NCI-H2107 treated with DMSO at 0.1 percent for 48 hours (cell line): ENCODE data around the gene GSTM3.
"Not testable (repeated sequence)": the region's sequence is repeated elsewhere in the genome, so short reads cannot be mapped to it uniquely, and the experiment has no call there.

Experiments used
- DNase-seq: peaks from one replicate; lab custom pipeline; 2025; ENCODE audit not compliant: unreplicated experiment; lab: John Stamatoyannopoulos, UW

The GSTM3 gene

DNA sequence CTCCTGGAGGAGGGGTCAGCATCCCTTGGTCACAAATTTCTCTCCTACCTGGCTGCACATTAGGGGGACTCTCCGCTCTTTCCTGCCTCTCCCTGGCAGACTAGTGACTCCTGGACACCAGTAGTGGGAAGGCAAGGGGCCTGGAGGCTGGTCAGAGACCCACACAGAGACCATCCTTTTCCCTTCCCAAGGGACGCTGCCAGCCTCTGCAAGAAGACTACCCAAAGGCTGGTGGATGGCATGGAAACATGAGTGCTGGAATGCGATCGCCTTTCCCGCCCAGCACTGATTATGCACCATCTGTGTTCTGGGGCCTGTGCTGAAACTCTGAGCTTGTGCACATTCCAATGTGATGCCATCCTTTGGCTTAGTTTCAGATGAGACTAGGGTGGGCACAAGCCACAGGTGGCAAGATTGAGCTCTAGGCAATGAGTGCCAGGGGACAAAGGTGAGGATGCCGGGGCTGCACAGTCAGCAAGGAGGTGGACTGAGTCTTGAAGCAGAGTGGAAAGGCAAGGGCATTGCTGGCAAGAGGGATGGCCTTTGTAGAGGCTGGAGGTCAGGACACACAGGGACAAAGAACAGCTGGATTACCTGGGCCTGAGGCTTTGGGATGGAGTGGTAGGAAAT is 35.5 kb upstream of the GSTM3 start:
- no peak for DNase-seq

DNA sequence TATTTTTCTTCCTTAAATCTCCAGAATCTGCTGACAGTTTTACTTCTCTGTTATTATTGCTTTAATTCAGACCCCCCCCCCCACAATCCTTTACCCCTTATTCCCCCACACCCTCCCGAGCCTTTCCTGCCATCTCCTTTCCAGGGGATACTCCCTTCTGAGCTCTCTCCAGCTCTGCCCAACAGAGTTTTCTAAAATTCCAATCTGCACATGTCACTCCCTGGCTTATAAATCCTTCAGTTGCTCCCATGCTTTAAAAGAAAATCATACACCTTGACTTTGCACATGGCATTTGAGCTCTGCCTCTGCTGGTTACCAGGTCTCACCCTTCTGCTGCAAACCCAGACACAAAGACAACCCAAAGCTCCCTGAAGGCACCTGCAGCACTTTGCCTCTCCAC is 34.6 kb upstream of the GSTM3 start:
- DNase-seq = no peak

DNA sequence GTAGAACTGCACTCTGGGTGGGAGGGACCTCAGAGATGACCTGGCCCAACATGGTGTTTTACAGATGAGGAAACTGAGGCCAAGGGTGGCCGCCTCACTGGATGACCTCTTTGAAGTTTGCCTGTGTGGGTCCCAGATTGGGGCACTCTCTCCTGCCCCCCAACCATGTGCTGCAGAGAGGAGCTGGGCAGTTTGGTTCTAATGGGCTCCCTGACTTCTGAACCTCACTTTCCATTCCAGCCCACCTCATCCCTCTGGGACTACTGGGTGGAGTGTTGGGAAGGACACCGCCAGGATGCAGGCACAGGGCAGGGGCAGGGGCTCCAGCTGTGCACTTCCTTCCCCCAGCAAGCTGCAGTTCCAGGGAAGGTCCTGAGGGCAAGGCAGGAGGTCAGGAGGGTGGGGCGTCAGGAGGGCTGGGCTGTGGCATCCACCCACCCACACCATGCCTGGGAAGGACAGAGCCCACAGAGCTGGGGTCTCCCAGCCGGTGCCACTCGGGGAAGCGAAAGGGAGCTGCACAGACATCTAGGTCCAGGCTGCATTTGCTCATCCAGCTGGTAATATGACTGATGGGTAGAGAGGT is 33.2 kb upstream of the GSTM3 start:
- no peak for DNase-seq

DNA sequence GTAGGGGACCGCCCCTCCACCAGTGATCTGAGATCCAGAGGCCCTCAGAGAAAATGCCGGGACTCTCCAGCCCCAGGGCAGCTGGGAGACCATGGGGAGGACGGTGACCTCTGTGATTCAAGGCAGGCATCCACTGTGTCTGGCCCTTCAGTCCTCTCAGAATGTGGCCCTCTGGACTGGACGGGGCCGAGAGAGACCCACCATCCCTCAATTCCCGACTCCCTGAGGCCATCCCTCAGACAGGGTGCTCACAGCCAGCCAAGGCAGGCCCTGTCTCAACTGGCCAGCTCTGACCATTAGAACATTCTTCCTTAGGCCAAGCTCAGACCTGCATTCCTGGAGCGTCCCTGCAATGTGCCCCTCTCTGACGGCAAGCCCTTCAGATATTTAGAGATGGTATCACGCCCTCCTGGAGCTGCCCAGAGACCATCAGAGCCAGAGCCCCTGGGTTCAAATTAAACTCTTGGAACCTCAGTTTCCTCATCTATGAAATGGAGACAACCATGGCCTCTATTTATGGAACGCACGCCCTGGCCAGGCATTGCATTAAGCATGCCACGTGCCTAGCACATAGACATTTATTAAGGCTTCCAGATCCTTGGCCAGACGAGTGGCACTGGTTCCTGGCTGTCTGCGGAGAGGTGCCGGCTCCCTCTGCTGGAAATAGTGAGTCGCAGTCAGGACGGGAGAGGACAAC is 32.5 kb upstream of the GSTM3 start:
- peak; percentile 91 for DNase-seq

DNA sequence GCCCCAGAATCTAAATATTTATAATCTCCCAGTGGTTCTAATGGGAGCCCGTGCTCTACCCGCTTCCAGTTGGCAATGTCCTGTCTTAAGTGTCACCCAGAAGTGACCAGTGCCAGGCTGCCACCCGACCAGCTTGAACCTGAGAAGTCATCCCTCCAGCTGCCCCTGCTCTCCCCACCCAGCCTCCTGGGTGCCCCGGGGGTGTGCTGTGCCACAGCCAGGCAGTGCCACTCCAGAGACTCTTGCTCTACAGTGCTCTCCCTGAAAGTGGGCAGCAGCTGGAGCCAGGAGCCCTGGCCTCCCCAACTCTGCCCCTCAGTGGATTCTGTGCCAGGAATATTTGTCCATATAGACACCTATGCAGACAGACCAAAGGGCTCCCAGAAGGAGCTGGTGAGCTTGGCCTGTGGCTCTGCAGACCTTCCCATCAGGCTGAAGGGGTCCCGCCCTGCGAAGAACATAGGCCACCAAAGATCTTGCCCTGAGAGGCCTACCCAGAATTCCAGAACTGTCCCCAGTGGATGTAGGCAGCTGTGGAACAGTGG is 31.9 kb upstream of the GSTM3 start:
- DNase-seq = no peak

DNA sequence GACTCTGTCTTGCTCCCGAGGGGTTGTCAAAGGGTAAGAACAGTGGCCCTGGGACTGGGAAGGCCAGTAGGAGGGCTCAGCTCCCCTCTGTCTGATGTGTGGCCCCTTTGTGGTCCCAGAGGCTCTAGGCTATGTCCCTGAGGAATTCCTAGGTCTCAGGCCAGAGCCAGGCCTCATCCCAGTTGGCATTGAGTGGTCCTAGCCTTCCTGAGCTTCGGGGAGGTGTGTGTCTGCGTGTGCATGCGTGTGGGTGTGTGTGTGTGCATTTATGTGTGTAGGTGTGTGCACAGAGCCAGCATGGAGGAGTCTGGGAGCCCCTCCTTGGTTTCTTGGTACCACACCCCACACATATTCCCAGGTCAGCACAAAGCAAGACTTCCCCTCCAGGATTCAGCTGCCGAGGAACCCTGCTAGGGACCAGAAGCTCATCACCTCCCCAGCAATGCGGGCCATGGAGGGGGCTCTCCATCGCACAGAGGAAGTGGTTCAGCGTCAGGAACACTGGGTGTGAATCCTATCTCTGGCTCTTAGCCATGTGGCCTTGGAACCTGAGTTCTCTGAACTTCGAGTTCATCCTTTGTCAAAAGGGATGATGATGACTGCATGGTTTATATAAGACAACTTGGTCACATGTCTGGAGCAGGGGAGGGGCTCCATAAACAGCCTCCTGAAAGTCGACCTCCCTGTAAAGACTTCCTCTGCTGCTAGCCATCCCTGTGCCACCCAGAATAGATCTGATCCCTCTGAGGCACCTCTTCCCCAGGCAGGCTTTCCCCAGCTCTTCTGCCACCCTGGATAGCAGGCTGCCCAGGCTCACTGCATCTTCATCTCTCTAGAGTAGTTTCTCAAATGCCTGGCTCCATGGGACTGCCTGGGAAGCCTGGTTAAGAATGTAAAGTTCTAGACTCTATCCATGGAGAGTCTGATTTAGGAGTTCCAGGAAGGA is 31.1 kb upstream of the GSTM3 start:
- DNase-seq = no peak

DNA sequence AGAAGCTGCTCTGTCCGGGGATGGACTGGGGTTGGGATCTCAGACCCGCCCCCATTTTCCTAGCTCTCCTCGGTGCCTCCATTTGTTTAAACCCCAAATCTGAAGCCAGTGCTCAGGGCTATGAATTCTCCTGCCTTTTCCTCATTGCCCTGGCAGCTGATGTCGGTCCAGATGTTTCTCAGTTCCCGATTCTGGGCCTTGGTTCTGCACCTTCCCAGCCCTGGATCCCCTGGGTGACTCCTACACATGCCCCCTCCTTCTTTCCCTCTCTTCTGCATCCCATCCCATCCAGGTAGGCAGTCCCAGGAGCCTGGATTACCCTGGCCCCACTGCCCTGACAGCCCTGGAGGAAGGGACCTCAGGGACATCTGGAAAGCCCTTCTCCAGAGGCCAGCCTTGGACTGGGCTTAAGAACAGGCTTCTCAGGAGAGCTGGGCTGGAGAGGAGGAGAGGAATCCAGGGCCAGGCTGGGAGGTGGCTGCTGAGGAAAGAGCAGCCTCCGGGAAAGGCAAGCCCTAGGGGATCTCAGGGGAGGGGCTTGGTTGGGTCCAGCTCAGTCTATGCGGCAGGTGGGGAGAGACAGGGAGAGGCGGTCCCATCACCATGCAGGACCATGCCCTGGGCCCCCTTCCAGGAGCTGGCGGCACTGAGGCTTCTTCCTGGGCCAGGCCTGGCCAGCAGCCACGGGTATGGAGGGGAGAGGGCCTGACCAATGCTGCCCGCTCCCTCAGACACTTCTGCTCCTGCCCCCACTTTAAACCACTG is 29.7 kb upstream of the GSTM3 start:
- no peak for DNase-seq

DNA sequence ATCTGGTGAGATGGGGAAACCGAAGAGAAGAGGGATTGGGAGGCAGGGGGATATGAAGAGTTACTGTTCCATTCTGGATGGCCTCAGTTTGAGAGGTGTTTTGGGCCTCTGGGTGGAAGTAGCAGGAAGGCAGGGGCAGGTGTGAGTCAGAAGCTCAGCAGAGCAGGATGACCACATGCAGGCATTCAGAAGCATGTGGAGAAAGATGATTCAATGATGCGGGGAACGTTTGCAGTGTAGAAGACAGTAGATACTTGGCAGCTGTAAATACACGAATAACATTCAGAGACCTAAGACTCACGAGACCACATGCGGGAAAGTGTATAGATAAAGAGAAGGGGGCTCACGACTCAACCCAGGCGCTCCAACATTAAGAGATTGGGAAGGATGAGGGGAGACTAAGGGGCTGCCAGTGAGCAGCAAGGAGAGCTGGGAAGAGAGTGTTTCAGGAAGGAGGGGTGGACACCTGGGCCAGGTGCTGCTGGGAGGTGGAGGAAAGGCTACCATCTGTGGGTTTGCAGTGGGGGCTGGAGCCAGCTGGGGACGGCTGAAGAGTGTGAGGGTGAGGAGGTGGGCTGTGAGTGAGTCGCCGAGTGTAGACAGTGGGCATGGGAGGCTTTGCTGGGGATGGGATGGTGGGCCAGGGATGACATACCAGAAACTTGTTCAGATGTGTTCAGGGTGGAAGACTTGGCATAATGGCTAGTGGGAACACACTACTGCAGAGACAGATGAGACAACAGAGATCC is 28.7 kb upstream of the GSTM3 start:
- DNase-seq = no peak

DNA sequence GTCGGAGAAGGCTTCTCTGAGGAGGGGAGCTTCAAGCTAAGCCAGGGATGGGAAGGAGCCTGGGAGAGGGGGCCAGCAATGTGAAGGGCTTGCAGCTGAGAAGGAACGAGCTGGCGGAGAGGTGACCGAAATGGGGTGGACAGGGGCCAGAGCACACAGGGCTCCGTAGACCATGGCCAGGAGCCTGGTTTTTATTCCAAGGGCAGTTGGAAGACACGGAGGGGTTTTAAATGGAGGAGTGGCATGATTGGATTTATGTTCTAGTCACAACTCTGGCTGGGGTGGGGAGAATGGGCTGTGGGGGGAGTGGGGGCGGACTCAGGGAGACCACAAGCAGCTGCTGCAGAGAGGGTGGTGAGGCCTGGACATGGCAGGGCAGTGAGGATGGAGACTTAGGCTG is 28.0 kb upstream of the GSTM3 start:
- DNase-seq = no peak

DNA sequence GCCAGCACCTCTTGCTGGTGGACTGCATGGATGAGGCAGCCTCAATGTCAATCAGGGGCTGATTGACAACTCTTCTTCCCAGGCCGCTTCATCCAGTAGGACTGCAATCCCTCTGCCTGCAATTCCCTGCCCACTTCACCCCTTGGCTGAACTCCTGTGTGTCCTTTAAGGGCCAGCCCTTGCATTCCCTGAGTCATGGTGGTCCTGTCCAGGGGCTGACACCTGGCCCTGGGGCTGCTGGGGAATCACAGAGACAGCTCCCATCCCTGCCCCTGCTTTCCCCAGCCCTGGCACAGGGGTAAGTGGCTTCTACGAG is 27.5 kb upstream of the GSTM3 start:
- no peak for DNase-seq

DNA sequence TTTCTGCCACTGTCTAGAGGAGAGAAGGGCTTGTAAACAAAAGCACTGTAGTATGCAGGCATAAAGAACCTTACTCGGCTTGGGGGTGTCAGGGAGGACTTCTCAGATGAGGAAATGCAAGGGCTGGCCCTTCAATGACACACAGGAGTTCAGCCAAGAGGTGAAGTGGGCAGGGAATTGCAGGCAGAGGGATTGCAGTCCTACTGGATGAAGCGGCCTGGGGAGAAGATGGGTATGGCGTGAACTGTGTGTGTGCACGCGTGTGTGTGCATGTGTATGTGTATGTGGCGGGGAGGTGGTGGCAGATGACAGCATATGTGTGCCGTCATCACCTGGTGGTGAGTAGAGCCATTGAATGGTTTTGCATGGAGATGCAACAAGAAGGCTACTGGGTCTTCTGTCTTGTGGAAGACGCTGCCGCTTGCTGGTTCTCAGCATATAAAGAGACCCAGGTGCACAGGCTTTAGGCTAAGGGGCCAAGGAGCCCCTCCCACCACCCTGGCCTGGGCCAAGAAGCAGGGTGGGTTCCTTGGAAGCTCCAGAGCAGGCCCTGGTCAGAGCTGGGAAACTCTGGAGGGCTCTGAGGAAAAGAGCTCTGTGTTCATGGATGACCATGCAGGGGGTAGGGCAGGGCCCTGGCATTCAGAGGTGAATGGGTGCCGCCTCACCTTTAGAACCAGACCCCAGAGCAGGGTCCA is 26.9 kb upstream of the GSTM3 start:
- DNase-seq = no peak

DNA sequence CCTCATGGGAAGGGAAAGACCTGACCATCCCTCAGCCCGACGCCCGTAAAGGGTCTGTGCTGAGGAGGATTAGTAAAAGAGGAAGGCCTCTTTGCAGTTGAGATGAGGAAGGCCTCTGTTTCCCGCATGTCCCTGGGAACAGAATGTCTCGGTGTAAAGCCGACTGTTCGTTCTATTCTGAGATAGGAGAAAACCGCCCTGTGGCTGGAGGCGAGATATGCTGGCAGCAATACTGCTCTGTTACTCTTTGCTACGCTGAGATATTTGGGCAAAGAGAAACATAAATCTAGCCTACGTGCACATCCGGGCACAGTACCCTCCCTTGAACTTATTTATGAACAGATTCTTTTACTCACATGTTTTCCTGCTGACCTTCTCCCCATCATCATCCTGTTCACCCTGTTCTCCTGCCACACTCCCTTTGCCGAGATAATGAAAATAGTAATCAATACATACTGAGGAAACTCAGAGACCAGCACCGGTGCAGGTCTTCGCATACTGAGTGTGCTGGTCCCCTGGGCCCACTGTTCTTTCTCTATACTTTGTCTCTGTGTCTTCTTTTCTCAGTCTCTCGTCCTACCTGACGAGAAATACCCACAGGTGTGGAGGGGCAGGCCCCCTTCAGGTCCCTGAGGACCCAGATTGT is 26.3 kb upstream of the GSTM3 start:
- DNase-seq = not testable (repeated sequence)

DNA sequence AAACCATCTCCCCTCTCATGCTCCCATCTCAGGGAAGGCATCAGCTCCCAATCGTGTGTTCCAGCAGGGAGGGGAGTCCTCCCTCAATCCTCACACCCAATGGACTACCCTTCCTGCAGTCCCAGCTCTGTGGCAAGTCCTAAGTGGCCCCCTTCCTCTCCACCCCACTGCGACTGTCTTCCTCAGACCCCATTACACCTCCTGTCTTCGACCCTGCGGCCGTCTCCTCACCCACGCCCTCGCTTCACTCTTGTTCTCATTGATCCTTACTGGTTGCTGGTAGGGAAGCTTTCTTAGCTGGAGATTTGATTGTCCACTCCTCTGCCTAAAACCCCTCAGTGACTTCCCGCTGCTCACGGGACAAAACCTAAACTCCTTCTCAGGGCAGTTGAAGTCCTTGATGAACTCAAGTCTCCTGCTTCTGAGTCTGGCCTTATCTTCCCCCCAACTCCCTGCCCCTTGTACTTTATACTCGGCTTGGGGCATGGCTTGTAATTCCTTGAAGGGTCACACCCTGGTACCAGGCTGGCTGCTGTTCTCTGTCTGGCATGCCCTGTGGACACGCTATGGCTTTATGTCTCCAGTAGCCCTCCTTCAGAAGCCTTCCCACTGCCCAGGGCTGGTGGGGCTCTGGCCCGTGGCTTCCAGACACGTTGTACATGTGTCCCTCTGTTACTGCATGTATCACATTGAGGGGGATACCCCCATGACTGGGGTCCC is 25.2 kb upstream of the GSTM3 start:
- no peak for DNase-seq

DNA sequence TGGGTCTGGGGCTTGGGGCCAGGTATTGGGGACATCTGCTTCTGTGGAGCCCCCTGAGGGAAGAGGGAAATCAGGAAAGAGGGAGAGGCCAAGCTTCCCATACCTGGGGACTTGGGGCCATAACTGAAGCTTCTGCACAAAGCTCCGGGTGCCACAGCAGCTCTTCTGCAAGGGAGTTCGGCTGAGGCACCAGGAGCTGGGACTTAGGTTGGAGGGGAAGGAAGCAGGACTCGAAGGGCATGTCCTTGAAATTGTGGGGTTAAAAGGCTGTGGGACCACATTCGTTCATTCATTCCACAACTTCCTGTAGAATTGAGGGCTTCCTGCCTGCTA is 24.6 kb upstream of the GSTM3 start:
- DNase-seq = no peak

DNA sequence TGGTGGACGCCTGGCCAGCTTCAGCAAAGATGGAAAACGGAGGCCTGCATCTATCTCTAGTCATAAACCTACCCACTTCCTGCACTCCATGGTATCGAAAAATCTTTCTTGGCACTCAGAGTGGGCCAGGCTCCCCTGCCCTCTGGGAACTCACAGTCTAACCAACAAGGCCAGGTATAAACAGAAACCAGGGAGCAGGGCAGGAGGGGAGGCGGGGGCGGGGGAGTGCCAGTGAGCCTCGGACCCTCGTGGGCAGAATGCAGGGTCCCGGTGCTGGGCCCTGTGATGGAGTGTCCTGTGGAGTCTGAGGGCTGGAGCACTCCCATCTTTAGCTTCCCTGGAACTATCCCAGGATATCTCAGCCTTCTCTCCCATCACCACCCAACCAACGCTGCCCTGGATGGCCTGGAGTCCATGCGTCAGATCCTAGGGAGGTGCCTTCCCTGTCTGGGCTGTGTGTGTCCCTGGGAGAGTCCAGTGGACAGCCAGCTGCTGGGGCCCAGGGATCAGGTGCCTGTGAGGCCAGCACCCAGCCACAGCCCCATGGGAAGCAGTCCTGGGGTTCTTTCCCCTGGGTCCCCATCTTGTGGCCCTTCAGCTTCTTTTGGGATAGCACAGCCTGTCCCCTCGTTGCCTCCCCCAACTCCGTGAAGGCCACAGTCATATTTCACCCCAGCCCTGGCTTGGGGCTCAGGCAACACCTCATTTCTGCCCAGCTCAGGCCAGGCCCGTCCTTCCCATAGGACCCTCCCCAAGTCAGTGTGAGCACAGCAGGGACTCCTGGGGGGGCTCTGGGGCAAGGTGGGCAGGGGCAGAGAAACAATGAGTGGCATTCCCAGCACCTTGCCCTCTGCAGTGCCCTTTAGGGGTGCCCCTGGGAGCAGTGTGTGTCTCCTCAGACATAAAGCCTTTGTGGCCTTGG is 24.0 kb upstream of the GSTM3 start:
- no peak for DNase-seq

DNA sequence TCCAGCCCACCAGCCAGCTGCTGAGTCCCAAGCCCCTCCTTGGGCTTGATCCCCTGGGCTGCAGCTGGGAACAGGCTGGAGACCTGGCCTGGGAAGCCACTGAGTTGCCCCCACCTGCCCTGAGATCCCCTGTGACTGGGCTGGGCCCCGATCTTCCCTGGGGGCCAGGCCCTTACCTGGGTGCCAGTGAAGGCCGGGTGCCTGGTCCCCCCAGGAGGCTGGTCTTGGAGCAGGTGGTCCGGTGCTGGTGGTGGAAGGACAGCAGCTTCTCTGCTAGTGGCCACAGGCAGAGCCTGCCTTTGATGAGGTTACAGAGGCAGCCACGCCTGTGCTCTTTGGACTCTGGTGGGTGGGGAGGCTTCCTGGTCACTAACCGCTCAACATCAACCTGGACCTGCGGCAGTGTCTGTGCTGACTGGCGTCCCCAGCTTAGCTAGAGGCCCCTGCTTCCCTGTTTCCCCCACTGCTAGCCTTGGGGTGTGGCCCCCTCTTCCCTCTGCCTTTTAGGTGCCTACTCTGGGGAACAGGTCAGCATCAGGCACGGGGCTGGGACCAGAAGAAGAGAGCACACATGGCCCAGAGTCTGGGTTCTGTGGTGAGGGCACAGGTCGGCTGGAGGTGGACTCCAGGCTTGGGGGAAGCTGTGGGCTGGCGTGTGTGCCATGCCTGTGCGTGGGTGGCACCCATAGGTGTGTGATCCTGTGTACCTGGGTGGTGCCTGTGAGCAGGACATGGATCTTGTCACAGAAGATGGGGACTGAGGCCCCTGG is 23.0 kb upstream of the GSTM3 start, which contains the start of gene EPS8L3:
Gene EPS8L3, minus strand, starts transcription at position 278 of the 770 bp plus-strand sequence. CDS start 2,174 bp downstream, outside the sequence.
- DNase-seq = no peak
